NCI-H82 treated with DMSO at 0.1 percent for 48 hours (cell line): Measurements from ENCODE around the gene SUSD3.

Experiments
- DNase-seq: peaks from one replicate; lab custom pipeline; 2025; ENCODE audit not compliant: unreplicated experiment; lab: John Stamatoyannopoulos, UW

Gene SUSD3

DNA sequence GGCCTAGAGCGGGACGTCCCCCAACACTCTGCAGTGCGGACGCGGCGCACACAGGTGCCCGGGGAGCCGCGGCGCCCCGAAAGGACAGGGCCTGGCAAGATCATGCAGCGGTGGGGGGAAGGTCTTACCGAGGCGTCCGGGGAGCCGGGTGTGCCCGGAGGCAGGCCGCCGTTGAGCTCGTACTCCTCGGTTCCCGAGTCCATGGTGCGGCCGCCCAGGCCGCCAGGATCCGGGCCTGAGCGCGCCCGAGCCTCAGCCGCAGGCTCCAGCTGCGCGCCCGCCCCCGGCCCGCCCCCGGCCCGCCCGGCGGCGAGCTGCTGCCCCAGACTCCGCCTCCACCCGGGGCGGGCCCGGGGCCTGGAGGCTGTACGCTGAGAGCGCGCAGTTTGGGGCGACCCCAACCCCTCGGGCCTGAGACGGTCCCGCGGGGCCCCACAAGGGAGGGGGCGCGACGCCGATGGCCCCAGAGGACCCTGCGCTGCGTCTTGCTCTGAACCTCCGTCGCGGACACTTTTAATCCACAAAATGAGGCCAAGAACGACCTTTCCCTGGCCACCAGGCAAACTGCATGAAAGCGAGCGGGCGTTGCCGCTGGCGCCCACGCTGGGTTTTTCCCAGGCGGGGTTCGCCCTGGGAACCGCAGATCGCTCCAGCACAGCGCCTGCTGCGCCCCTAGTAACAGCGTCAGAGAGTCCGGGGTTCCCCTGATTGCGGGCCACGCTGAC lies 75.7 kb downstream of the SUSD3 start, which contains the start of gene NINJ1:
TSS of gene NINJ1 (minus strand) at position 237 of the 725 bp plus-strand sequence. CDS start at position 203, 34 bp downstream.
- DNase-seq = no peak
